Suprapubic skin (tissue), 4 donors: Measurements from ENCODE around the gene AGAP1.

Source experiments
- EP300 ChIP-seq: sonication (generic); formaldehyde crosslinking; IDR thresholded peaks from one replicate; pipeline ENCODE4 v1.6.1; 2017; ENCODE audit warnings: antibody characterized with exemption
- POLR2A ChIP-seq, 2 donors: fragments of 450-650 bp; IDR thresholded peaks; one replicate each; pipeline ENCODE4 v1.6.1; 2017; ENCODE audit warnings: antibody characterized with exemption in 2 of 2, mild to moderate bottlenecking in 2 of 2, moderate library complexity in 2 of 2
- POLR2AphosphoS5 ChIP-seq, 3 donors: sonication (generic); formaldehyde crosslinking; IDR thresholded peaks; one replicate each; pipeline ENCODE4 v1.6.1; 2017; ENCODE audit warnings: antibody characterized with exemption in 3 of 3
- TF ChIP-seq, protein P1 (sequence below), 2 donors: fragments of 200-600 bp in 1 of 2; fragments of 450-650 bp in 1 of 2; sonication (generic) in 1 of 2; IDR thresholded peaks; one replicate each; pipeline ENCODE4 v1.5.1; 2016 to 2019; ENCODE audit warnings: antibody characterized with exemption in 2 of 2, mild to moderate bottlenecking in 1 of 2, moderate library complexity in 1 of 2

DNA sequence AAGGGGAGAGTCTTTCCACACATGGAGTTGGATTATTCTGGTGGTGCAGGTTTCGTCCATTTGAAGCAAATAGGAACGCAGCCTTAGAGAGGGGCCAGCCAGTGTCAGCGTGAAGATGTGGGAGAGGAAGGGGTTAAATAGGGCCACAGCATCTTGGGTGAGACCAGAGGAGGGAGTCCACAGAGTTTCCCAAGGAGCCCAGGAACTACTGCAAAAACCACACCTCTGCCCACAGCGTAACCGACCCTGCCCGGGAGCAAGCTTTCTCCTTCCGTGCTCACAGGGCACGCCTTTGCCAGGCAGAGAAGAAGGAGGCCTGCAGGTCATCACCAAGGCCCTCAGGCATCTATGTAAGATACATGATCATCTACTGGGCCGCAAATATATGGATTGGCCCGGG, 314.5 kb downstream of the AGAP1 start:
- TF ChIP-seq EP300 = no peak
- TF ChIP-seq, protein P1, sequence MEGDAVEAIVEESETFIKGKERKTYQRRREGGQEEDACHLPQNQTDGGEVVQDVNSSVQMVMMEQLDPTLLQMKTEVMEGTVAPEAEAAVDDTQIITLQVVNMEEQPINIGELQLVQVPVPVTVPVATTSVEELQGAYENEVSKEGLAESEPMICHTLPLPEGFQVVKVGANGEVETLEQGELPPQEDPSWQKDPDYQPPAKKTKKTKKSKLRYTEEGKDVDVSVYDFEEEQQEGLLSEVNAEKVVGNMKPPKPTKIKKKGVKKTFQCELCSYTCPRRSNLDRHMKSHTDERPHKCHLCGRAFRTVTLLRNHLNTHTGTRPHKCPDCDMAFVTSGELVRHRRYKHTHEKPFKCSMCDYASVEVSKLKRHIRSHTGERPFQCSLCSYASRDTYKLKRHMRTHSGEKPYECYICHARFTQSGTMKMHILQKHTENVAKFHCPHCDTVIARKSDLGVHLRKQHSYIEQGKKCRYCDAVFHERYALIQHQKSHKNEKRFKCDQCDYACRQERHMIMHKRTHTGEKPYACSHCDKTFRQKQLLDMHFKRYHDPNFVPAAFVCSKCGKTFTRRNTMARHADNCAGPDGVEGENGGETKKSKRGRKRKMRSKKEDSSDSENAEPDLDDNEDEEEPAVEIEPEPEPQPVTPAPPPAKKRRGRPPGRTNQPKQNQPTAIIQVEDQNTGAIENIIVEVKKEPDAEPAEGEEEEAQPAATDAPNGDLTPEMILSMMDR (IDR thresholded peaks at IDR 0.05) = no peak
- no peak for TF ChIP-seq POLR2AphosphoS5 (IDR thresholded peaks at IDR 0.05)
- TF ChIP-seq POLR2A (IDR thresholded peaks at IDR 0.05) = no peak
